Measurements from ENCODE around the gene UBE3D.

- TF ChIP-seq, protein P1, sequence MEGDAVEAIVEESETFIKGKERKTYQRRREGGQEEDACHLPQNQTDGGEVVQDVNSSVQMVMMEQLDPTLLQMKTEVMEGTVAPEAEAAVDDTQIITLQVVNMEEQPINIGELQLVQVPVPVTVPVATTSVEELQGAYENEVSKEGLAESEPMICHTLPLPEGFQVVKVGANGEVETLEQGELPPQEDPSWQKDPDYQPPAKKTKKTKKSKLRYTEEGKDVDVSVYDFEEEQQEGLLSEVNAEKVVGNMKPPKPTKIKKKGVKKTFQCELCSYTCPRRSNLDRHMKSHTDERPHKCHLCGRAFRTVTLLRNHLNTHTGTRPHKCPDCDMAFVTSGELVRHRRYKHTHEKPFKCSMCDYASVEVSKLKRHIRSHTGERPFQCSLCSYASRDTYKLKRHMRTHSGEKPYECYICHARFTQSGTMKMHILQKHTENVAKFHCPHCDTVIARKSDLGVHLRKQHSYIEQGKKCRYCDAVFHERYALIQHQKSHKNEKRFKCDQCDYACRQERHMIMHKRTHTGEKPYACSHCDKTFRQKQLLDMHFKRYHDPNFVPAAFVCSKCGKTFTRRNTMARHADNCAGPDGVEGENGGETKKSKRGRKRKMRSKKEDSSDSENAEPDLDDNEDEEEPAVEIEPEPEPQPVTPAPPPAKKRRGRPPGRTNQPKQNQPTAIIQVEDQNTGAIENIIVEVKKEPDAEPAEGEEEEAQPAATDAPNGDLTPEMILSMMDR (IDR thresholded peaks at IDR 0.05), result no peak
- TF ChIP-seq, protein P2, sequence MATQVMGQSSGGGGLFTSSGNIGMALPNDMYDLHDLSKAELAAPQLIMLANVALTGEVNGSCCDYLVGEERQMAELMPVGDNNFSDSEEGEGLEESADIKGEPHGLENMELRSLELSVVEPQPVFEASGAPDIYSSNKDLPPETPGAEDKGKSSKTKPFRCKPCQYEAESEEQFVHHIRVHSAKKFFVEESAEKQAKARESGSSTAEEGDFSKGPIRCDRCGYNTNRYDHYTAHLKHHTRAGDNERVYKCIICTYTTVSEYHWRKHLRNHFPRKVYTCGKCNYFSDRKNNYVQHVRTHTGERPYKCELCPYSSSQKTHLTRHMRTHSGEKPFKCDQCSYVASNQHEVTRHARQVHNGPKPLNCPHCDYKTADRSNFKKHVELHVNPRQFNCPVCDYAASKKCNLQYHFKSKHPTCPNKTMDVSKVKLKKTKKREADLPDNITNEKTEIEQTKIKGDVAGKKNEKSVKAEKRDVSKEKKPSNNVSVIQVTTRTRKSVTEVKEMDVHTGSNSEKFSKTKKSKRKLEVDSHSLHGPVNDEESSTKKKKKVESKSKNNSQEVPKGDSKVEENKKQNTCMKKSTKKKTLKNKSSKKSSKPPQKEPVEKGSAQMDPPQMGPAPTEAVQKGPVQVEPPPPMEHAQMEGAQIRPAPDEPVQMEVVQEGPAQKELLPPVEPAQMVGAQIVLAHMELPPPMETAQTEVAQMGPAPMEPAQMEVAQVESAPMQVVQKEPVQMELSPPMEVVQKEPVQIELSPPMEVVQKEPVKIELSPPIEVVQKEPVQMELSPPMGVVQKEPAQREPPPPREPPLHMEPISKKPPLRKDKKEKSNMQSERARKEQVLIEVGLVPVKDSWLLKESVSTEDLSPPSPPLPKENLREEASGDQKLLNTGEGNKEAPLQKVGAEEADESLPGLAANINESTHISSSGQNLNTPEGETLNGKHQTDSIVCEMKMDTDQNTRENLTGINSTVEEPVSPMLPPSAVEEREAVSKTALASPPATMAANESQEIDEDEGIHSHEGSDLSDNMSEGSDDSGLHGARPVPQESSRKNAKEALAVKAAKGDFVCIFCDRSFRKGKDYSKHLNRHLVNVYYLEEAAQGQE (IDR thresholded peaks at IDR 0.05; ENCODE audit: insufficient read depth in 1 of 2, low read depth in 2 of 2, low read length in 1 of 2), result no peak
- TF ChIP-seq POLR2AphosphoS5 (IDR thresholded peaks at IDR 0.05; ENCODE audit: low read depth, low read length), result no peak
Observed at GRCh38 chr6:83008626-83009025, 57.0 kb downstream of the UBE3D start.
